ENCODE measurements around the gene CPLX1.

The CPLX1 gene

DNA sequence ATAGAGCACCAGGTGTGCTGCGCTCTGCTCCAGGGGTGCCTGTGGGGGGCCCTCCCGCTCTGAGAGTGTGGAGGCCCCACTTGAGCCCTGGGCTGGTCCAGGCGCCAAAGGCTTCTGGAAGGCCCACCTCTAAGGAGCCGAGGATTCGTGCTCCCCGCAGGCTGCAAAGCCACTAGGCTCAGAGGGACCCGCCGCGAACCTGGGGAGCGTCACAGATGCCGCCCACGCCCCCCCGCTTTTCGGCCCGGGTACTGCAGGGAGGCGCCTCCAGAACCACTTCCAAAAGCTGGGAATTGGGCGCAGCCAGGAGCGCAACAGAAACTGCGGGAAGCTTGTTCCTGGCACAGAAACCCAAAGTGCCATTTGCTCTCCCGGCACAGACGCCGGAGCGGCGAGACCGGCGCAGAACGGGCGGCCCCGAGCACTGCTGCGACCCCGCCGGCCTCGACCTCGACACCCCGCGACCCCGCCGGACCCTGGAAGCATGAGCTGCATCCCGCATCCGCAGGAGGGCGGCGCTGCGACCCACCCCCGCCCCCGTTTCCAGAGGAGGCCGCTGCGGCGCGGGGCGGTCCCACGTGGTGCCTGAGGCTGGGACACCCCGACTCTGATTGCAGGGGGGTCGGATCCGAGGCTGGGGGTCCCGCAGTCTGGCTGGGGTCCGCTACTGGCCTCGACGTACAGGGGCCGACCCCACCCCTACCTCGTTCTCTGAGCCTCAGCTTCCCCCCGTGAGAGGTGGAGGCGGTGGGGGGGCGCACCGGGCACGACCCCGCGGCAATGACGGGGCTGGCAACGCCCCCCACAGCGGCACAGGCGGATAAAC lies 30.8 kb downstream of the CPLX1 start:
- no peak for DNase-seq (ENCODE audit: low read depth in 2 of 2)
- TF ChIP-seq, protein P1, sequence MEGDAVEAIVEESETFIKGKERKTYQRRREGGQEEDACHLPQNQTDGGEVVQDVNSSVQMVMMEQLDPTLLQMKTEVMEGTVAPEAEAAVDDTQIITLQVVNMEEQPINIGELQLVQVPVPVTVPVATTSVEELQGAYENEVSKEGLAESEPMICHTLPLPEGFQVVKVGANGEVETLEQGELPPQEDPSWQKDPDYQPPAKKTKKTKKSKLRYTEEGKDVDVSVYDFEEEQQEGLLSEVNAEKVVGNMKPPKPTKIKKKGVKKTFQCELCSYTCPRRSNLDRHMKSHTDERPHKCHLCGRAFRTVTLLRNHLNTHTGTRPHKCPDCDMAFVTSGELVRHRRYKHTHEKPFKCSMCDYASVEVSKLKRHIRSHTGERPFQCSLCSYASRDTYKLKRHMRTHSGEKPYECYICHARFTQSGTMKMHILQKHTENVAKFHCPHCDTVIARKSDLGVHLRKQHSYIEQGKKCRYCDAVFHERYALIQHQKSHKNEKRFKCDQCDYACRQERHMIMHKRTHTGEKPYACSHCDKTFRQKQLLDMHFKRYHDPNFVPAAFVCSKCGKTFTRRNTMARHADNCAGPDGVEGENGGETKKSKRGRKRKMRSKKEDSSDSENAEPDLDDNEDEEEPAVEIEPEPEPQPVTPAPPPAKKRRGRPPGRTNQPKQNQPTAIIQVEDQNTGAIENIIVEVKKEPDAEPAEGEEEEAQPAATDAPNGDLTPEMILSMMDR (IDR thresholded peaks at IDR 0.05; ENCODE audit: low read depth, low read length) = no peak
- H3K4me3 ChIP-seq (replicated peaks in 1 of 2; ENCODE audit: low read depth in 2 of 2, low read length in 2 of 2) = no peak overlapping the region

DNA sequence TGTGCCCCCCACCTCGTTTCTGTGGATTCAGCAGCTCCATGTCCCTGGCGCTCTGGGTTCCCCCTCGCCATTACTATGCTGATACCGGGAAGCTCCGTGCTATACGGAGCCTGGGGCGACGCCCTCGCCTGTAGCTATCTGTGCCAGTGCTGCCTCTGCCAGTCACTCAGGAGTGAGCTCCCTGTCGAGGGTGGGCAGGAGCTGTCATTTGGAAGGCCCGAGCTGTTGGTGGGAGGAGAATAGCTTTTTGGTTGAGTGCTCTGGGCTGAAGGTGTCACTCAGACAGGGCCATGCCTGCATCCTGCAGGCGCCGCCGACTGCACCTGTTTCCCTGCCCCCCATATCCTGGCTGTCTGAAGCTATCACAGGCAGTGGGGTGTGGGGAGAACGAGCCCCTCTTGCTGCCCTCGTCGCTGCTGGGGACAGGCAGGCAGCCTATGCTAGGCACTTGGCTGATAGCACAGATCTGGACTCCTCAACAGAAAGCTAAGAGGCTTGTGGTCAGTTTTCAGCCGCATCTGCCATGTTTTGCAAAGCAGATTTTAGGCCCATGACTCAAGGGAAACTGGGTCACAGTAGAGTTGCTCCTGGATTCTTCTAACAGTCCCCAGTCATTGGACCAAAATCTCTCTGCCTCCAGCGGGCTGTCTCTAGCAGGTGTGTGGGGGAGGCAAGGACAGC lies 31.8 kb downstream of the CPLX1 start:
- no peak for DNase-seq (ENCODE audit: low read depth in 2 of 2)
- no peak overlapping the region for H3K4me3 ChIP-seq (replicated peaks in 1 of 2; ENCODE audit: low read depth in 2 of 2, low read length in 2 of 2)
- TF ChIP-seq, protein P1 (IDR thresholded peaks at IDR 0.05; ENCODE audit: low read depth, low read length) = no peak

DNA sequence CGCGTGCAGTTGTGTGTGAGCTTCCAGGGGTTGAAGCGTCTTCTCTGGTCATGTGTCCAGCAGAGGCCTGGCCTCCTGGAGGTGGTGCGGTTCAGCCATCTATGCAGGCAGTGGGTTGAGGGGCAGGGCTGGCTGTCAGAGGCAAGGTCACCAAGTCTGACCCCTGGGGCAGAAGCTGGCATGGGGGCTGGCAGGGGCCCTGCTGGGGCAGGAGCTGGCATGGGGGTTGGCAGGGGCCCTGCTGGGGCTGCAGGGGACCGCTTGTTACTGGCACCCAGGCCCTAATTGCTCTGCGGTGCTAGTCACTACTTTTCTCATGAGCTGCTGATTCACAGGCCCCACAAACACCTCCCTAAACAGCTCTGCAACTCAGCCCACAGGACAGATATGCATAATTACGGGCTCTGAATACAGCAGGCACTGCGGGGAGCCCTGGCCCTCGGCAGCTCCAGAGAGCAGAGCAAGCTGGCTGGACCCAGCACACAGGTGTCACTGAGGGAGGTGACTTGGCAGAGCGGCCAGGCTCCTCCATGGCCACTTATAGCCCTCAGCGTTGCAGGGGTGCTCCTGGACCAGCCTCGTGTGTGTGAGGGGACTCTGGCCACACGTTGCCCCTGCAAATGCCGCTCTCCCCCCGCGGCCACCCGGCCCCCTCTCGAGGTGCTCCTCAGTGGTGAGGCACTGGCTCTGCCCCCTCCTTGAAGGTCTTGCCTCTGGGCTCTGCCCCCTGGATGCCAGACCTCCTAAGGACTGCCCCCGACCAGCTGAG lies 32.7 kb downstream of the CPLX1 start:
- TF ChIP-seq, protein P1 (IDR thresholded peaks at IDR 0.05; ENCODE audit: low read depth, low read length) = no peak
- no peak overlapping the region for H3K4me3 ChIP-seq (replicated peaks in 1 of 2; ENCODE audit: low read depth in 2 of 2, low read length in 2 of 2)
- DNase-seq (ENCODE audit: low read depth in 2 of 2) = no peak

DNA sequence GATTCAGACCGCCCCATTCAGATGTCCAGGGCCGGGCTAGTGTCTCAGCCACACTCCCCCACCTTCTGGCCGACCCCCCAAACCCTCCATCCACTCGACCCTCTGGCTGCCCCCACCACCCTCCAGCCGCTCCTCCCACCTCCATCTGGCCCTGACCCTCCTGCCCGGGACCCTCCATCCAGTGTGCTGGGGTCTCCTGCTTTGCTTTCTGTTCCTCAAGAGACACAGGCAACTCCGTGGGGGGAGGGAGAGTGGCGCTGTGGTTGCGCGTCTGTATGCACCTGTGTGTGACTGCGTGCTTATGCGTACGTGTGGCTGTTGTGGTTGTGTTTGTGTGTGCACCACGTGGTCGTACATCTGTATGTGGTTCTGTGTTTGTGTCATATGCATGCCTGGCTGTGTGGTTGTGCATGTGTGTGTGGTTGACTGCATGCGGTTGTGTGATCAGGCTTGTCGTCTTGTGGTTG lies 33.3 kb downstream of the CPLX1 start:
- TF ChIP-seq, protein P1 (IDR thresholded peaks at IDR 0.05; ENCODE audit: low read depth, low read length) = no peak
- DNase-seq (ENCODE audit: low read depth in 2 of 2) = no peak
- no peak overlapping the region for H3K4me3 ChIP-seq (replicated peaks in 1 of 2; ENCODE audit: low read depth in 2 of 2, low read length in 2 of 2)

DNA sequence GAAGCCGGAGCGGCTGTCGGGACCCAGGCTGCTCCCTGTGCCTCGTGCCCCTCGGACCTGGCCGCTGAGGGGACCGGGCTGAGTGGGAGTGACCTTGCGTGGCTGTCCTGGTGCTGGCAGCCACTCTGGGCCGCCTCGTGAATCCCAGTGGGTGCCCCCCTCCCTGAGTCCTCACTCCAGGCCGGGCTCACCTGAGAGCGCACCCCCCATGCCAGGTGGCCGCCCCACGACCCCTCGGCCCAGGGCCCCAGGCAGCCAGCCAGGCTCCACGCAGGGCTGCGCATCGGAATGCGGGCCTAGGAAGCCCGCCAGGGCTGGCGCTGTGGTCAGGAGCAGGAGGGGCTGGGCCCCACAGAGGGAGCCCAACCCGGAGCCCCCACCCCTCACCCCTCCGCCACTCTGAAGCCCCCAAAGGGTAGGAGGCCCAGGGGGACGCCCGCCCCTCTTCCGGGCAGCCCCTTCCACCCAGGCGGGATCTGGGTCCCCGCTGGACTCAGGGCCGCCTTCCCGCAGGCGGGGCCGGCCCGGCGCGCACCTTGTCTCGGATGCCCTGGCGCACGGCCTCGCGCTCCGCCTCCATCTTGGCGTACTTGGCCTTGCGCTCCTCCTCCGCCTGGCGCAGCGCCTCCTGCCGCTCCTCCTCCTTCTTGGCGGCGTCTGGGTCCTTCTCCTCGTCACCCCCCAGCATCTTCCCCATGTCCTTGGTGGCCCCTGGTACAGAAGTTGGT lies 33.9 kb downstream of the CPLX1 start:
- no peak overlapping the region for H3K4me3 ChIP-seq (replicated peaks in 1 of 2; ENCODE audit: low read depth in 2 of 2, low read length in 2 of 2)
- DNase-seq (ENCODE audit: low read depth in 2 of 2) = peak in 1 of 2 donors; percentile 31
- TF ChIP-seq, protein P1 (IDR thresholded peaks at IDR 0.05; ENCODE audit: low read depth, low read length) = no peak

DNA sequence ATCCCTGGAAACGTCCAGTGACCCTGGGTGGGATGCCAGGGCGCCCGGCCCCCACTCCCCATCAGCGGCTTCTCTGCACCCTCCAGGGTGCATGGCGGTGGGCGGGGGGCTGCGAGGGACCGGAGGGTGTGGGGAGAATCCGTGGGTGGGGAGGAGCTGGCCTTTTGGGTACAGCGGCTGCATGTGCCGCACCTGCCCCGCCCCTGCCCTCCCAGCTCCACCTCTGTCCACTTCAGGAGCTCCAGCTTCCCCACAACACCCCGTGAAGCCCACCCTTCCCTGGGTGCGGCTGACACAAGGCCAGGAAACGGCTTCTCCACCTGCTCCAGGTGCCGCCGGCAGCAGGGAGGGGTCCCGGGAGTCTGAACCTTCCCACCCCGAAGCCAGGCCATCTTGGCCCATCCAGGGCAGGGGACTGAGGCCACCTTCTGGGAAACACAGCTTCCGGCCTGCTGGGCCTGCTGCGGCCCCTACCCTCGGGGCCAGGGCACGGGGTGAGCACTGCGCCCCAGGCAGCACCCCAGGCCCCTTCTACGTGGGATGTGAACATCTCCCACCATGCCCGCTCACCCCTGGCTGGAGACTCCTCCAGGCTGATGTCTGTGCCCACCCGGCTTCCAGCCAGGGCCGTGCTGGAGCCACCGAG lies 34.6 kb downstream of the CPLX1 start:
- no peak overlapping the region for H3K4me3 ChIP-seq (replicated peaks in 1 of 2; ENCODE audit: low read depth in 2 of 2, low read length in 2 of 2)
- TF ChIP-seq, protein P1 (IDR thresholded peaks at IDR 0.05; ENCODE audit: low read depth, low read length) = no peak
- no peak for DNase-seq (ENCODE audit: low read depth in 2 of 2)
